Ureter (tissue), 1 donor: ENCODE measurements around the gene MAP1A. TPM values are rescaled to one million over a fixed set of nuclear protein-coding genes. Genes with fewer than 3 reads are reported as not detected.
"Not testable (repeated sequence)": the region's sequence is repeated elsewhere in the genome, so short reads cannot be mapped to it uniquely, and the experiment has no call there.

Source experiments
- DNase-seq: peaks from one replicate; pipeline ENCODE4 v3.0.0-alpha.2; 2020; ENCODE audit warnings: low spot score
- total RNA-seq: library from RNA; stranded (reverse); gene quantifications from one replicate; pipeline ENCODE4 v1.2.4, GENCODE V29; 2023
- donor health status: DM: yes; HTN: yes; CAD: no.

The MAP1A gene
- total RNA-seq, 1 donor from 2014 or later: 16.4 TPM

DNA sequence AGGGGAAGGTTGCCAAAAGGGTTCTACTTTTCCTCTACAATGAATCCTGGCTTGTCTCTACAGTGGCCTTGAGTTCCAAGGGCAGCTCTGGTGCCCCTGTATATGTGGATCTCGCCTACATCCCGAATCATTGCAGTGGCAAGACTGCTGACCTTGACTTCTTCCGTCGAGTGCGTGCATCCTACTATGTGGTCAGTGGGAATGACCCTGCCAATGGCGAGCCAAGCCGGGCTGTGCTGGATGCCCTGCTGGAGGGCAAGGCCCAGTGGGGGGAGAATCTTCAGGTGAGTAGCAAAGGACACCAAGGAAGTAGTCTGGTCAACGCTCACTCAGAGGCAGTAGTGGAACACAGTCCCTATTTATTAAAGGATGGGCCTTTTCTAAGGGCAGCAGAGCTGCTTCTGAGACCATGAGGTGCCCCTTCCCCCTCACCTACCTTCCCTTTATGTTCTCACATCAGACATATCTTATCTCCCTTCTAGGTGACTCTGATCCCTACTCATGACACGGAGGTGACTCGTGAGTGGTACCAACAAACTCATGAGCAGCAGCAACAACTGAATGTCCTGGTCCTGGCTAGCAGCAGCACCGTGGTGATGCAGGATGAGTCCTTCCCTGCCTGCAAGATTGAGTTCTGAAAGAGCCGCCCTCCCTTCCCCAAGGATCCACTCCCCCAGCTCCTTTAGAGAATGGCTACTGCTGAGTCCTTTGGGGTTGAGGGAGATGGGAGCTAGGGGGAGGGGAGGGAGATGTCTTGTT, 12.4 kb downstream of the MAP1A start:
- no peak for DNase-seq

DNA sequence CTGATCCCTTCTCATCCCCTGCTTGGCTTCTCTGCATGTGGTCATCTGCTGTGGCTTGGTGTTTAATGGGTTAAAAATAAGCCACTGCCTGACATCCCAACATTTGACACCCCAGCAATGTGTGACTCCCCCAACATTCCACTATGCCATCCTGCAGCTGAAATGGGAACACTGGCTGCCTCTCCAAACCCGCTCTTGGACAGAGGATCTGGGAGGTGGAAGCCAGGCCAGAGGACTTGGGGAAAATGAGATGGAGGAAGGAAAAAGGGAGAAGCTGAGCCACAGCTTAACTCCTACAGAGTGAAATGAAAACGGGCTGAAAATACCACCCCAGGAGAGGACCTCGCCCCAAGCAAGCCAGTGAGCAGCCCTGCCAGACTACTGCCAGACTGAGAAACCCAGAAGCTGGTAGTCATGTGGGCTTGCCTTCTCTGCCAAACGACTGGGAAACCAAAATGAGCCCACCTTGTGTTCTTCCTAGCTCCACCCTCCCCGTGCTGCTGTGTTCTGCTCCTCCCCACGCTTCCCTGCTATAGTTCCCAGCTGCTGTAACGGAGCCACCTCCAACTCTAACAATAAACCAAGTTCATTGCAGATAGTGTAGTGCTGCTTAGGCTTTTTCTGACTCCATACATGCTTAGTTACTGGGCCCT, 13.7 kb downstream of the MAP1A start:
- DNase-seq: no peak

DNA sequence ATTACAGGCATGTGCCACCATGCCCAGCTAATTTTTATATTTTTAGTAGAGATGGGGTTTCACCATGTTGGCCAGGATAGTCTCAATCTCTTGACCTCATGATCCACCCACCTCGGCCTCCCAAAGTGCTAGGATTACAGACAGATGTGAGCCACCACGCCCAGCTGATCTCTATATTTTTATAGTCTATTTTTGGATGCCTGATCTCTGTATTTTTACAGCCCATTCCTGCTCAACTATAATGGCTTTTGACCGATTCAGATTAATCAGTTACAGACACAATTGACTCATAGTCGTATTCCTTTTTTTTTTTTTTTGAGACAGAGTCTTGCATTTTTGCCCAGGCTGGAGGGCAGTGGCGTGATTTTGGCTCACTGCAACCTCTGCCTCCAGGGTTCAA, 15.4 kb downstream of the MAP1A start:
- not testable (repeated sequence) for DNase-seq

DNA sequence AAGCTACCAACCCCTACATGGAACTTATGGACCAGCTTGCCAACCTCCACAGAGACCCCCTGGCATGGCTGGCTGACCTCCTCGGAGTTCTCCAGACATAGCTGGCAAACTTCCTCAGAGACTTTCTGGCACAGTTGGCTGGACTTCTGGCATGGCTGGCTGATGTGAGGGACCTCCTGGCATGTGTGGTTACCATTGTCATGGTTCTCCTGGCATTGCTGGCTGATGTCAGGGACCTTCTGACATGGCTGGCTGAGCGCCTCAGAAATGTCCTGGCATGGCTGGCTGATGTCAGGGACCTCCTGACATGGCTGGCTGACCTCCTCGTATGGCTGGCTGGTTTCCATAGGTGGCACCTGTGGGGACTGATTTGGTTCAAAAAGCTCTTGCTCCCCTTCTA, 17.5 kb downstream of the MAP1A start:
- no peak for DNase-seq

DNA sequence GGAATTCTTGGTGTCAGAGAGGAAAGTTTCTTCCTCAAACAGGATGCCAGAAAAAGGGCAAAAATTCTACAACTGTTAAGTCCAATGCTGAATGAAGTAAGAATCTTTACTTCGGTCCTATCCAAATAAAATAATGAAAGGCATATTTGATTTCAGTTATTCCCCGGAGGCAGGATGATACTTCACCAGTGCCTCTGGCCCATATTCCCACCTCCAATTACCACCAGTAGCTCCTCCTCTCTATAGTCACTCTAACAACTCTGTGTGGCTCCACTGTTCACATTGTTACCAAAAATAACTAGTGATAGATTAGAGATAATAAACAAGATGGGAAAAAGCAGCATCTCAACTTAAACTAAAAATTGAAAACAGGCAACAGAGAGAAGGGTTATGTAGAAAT, 20.7 kb downstream of the MAP1A start:
- no peak for DNase-seq

DNA sequence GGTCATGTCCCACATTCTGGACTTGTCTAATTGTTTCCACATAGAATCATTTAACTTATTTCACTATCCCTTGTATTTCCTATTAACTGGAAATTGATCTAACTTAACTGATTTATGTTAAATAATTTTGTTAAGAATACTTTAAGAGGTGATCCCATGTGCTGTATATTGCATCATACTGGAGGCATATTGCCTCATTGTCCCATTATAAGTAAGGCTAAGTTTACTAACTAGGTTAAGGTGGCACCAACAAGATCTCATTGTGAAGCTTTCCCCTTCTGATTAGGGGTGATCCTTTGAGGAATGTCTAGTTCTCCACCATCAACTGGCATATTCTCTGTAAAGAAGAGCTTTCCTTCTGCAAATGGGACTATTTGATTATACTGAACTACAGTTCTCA, 24.4 kb downstream of the MAP1A start:
- no peak for DNase-seq

DNA sequence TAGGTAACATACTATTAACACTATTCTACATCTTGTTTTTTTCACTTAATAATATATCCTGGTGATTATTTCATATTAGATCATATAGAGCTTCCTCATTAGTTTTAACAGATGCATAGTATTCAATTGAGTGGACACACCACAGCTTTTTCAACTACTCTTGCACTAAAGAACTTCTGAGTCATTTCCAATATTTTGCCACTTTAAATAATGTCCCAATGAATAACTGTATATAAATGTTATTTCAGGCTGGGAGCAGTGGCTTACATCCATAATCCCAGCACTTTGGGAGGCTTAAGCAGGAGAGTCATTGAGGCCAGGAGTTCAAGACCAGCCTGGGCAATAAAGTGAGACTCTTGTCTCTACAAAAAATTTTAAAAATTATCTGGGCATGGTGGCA, 26.9 kb downstream of the MAP1A start:
- no peak for DNase-seq

DNA sequence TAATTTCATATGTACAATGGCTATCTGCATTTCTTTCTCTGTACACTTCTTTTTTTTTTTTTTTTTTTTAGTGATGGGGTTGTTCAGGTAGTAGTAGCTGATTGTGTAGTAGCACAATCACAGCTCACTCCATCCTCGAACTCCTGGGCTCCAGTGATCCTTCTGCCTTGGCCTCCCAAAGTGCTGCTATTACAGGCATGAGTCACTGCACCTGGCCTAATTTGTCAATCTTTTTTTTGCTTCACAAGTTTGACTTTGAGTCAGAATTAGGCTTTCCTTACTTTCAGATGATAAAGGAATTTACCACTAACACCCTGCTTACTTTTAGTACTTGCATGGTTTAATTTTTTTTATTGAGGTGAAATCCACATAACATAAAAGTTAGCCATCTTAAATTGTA, 28.0 kb downstream of the MAP1A start:
- no peak for DNase-seq

DNA sequence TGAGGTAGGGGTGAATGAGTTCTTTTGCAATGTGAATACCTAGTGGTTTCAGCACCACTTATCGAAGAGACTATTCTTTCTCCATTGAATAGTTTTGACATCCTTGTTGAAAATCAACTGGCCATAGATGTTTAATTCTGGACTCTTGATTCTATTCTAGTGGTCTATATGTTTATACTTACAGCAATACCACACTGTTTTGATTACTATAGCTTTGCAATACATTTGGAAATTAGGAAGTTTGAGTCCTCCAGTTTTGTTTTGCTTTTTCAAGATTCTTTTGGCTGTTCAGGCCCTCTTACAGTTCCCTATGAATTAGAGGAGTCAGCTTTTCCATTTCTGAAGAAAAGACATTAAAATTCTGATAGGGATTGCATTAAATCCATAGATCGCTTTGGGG, 30.1 kb downstream of the MAP1A start:
- no peak for DNase-seq

DNA sequence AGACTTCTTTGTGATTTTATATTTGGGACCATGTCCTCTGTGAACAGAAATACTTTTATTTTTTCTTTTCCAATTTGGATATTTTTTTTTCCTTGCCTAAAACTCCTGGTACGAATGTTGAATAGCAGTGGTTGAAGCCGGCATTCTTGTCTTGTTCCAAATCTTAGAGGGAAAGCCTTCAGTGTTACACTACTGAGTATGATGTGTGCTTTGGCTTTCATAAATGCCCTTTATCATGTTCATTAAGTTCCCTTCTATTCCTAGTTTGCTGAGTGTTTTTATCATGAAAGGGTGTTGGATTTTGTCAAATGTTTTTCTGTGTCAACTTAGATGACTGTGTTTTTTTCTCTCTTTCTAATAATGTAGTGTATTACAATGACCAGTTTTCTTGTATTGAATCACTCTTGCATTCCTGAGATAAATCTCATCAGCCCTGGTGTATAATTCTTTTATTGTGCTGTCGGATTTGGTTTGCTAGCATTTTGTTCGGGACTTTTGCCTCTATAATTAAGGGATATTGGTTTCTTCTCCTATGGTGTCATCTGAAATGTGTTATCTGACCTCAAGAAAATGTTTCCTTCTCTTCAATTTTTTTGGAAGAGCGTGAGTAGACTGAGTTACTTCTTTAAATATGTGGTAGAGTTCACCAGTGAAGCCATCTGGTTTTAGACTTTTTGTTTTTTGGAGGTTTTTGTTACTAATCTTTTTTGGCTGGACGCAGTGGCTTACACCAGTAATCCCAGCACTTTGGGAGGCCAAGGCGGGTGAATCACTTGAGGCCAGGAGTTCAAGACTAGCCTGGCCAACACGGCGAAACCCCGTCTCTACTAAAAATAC, 33.3 kb downstream of the MAP1A start:
- DNase-seq: no peak

DNA sequence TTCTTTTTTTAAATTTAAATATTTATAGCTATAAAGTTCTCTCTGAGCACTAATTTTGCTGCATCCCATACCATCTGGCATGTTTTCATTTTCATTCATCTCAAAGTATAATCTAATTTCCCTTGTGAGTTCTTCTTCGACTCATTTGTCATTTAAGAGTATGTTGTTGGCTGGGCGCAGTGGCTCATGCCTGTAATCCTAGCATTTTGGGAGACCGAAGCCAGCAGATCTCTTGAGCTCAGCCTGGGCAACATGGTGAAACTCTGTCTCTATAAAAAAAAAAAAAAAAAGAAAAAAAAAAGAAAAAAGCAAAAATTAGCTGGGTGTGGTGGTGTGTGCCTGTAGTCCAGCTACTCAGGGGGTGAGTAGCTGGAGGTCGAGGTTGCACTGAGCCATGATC, 34.8 kb downstream of the MAP1A start:
- no peak for DNase-seq

DNA sequence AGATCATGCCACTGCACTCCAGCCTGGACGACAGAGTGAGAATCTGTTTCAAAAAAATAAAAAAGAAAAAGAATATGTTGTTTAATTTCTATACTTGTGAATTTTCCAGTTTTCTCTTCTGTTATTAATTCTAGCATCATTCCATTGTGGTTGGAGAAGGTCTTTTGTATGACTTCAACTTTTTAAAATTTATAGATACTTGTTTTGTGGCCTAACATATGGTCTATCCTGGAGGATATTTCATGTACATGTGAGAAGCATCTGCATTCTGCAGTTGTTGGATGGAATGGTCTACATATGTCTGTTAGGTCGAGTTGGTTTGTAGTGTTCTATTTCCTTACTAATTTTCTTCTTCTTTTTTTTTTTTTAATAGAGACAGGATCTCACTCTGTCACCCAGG, 35.6 kb downstream of the MAP1A start:
- DNase-seq: no peak

DNA sequence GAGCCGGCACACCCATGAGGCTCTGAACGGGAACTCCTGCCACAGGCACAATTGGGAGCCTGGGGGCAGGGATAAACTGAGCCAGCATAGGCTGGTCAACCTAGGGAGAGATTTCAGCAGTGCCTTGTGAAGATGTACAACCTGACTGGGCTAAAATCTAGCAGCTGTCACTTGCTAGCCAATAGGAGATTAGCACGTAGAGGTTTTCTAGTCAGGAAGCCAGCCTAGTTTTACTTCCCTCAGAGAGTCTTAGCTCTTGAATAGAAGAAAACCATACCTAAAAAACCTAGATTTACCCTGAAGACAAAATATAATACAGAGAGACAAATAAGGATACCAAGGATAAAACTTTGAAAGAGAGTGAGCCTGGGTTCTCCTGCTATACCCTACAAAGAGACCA, 45.3 kb downstream of the MAP1A start:
- DNase-seq: not testable (repeated sequence)

DNA sequence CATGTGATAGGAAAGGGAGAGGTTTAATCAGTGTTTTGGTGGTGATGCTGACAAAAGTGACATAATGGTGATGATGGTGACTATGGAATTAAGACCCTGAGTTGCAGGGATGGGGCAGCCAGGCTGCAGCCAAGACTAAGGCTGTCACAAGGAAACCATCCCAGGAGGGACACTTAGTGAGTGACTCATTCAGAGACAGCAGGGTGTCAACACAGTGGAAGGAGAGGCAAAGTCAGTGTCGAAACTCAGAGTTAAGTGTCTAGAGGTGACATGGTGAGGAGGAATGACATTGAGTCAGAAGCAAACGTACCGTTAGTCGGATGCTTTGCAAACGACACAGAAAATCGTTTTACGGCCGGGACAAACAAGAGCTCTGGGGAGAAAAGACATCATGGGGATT, 46.4 kb downstream of the MAP1A start:
- not testable (repeated sequence) for DNase-seq

DNA sequence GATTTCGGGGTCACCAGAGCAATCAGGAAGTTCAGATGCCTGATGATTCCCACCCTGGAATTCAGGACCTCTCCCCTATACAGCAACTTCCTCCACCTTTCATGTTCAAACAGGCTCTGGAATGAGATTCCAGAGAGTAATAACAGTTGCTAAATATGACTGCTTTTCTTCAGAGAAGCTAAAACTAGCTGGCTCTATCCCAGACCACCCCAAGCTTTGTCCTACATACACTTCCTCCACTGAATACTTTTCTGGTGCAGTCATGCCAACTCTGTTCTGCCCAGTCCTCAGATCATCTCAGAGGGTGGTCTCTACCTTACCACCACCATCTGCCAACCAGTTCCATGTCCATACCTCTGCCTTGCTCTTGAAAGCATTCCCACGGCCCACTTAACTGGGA, 49.2 kb downstream of the MAP1A start:
- not testable (repeated sequence) for DNase-seq

DNA sequence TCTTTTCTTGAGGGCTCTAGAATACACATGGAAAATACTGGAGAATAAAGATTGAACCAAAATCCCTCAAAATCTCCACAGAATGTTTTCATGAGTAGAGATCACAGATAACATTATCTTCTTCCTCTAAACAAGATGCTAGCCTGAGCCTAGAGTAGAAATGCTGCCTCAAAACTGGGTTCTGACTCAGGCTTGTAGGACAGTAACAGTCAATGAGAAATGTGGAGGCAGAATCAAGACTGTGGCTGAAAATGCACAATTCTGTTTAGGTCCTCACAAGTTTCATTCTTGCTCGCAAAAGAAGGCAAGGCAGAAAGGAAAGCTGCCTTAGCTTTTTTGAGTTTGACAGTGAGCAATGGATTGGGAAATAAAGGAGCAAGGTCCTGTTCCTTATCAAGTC, 57.2 kb downstream of the MAP1A start:
- DNase-seq: not testable (repeated sequence)

Other genes with a start within 250 kb of the MAP1A start
- gene TGM7, start 215.4 kb upstream of the MAP1A start, total RNA-seq: not detected
- gene LCMT2, start 187.0 kb upstream of the MAP1A start, total RNA-seq: 12.8 TPM
- gene ZSCAN29, start 146.6 kb upstream of the MAP1A start, total RNA-seq: 27.3 TPM
- gene TUBGCP4, start 146.5 kb upstream of the MAP1A start, total RNA-seq: 19.8 TPM
- 73.0 TPM for gene TP53BP1, start 24.5 kb upstream of the MAP1A start, total RNA-seq
- 120 TPM for gene PPIP5K1, start 72.6 kb downstream of the MAP1A start, total RNA-seq
- gene CKMT1B, start 76.4 kb downstream of the MAP1A start, total RNA-seq: 28.6 TPM
- 1.4 TPM for gene STRC, start 101.2 kb downstream of the MAP1A start, total RNA-seq
- gene CATSPER2, start 131.2 kb downstream of the MAP1A start, total RNA-seq: 17.2 TPM
- 32.8 TPM for gene CKMT1A, start 176.3 kb downstream of the MAP1A start, total RNA-seq
- gene PDIA3, start 228.8 kb downstream of the MAP1A start, total RNA-seq: 328 TPM